GM12891 (cell line): Measurements from ENCODE around the gene DLL3.

ENCODE experiments used
- POLR2A ChIP-seq: IDR thresholded peaks from 2 replicates; pipeline ENCODE4 v1.6.1; 2011; ENCODE audit warnings: low read depth, low read length, control low read depth
- POLR2AphosphoS5 ChIP-seq: IDR thresholded peaks from 2 replicates; pipeline ENCODE4 v1.6.1; 2011; ENCODE audit warnings: low read depth, low read length, control low read depth
- POU2F2 ChIP-seq: IDR thresholded peaks from 2 replicates; pipeline ENCODE4 v1.6.1; 2011; ENCODE audit warnings: low read depth, mild to moderate bottlenecking, control low read depth, low read length, moderate library complexity

- TF ChIP-seq POU2F2 (no peak), POLR2A (no peak), POLR2AphosphoS5 (no peak)
Observed at GRCh38 chr19:39539165-39539517, 40.4 kb downstream of the DLL3 start.
